B cell (primary cell): ENCODE measurements around the gene PITRM1. TPM values are rescaled to one million over a fixed set of nuclear protein-coding genes. Genes with fewer than 3 reads are reported as not detected.

Experiments
- ATAC-seq: fragments of 200-7000 bp; cut with Tn5 transposase; one replicate; pipeline ENCODE4 v1.10.0; 2021; ENCODE audit warnings: low read depth, mild to moderate bottlenecking, moderate number of reproducible peaks, moderate library complexity
- CTCF ChIA-PET: fragments of 350-600 bp; sonication (Branson Sonifier 250); formaldehyde crosslinking; loops from one replicate; lab custom pipeline; 2021; ENCODE audit warnings: antibody characterized with exemption, inconsistent platforms; lab: Charles Lee
- POLR2A ChIA-PET: fragments of 350-600 bp; sonication (Branson Sonifier 250); formaldehyde crosslinking; loops from one replicate; lab custom pipeline; 2021; ENCODE audit warnings: antibody characterized with exemption; lab: Charles Lee
- DNase-seq: peaks from one replicate; pipeline ENCODE4 v3.0.0; 2013
- H2AFZ ChIP-seq: 2 replicates; pipeline ENCODE4 v1.6.1; 2012; ENCODE audit warnings: mild to moderate bottlenecking, low read depth, low read length; ENCODE audit not compliant: insufficient read depth, poor library complexity, severe bottlenecking
- H3K27ac ChIP-seq, 2 donors: 1 replicate in 1 of 2; 2 replicates in 1 of 2; pipeline ENCODE4 v1.5.1; 2012 to 2013; ENCODE audit warnings: low read length in 2 of 2, mild to moderate bottlenecking in 2 of 2, moderate library complexity in 1 of 2
- H3K27me3 ChIP-seq, 4 experiments: fragments of 200-600 bp in 1 of 4; sonication (generic) in 1 of 4; replicated peaks in 1 of 4; 1 replicate in 2 of 4; 2 replicates in 2 of 4; pipeline versions ENCODE4 v1.6.1 to v1.7.0; 2013 to 2016; ENCODE audit warnings: low read length in 3 of 4, mild to moderate bottlenecking in 2 of 4, mixed read lengths in 1 of 4, moderate library complexity in 1 of 4; ENCODE audit not compliant: insufficient read depth in 4 of 4, control insufficient read depth in 3 of 4; ENCODE audit errors: control extremely low read depth in 1 of 4
- H3K36me3 ChIP-seq, 2 experiments: replicated peaks in 1 of 2; 1 replicate in 1 of 2; 2 replicates in 1 of 2; pipeline versions ENCODE4 v1.6.1 to v1.7.1; 2013; ENCODE audit warnings: low read length in 1 of 2; ENCODE audit not compliant: insufficient read depth in 2 of 2, control insufficient read depth in 1 of 2; ENCODE audit errors: control extremely low read depth in 1 of 2, extremely low read depth in 1 of 2
- H3K4me1 ChIP-seq, 2 donors: fragments of 200-600 bp in 1 of 2; sonication (generic) in 1 of 2; 1 replicate in 1 of 2; 2 replicates in 1 of 2; pipeline versions ENCODE4 v1.5.1 to v1.6.1; 2013 to 2017; ENCODE audit warnings: low read length in 2 of 2; ENCODE audit not compliant: control insufficient read depth in 2 of 2, insufficient read depth in 2 of 2
- H3K4me2 ChIP-seq: replicated peaks from 2 replicates; pipeline ENCODE3; 2012; ENCODE audit warnings: mild to moderate bottlenecking, low read depth, low read length; ENCODE audit not compliant: poor library complexity, severe bottlenecking
- H3K4me3 ChIP-seq, 5 experiments: fragments of 200-600 bp in 1 of 5; sonication (generic) in 1 of 5; 1 replicate in 3 of 5; 2 replicates in 2 of 5; pipeline versions ENCODE4 v1.5.1 to v1.7.0; 2011 to 2016; ENCODE audit warnings: low read length in 4 of 5, mild to moderate bottlenecking in 4 of 5, low read depth in 2 of 5, control low read depth in 1 of 5, moderate library complexity in 1 of 5; ENCODE audit not compliant: insufficient read depth in 1 of 5; ENCODE audit errors: control extremely low read depth in 1 of 5, extremely low read depth in 1 of 5
- H3K79me2 ChIP-seq: fragments of 200-600 bp; sonication (generic); one replicate; pipeline ENCODE4 v1.6.0; 2016; ENCODE audit warnings: low read length; ENCODE audit not compliant: control insufficient read depth, insufficient read depth
- H3K9ac ChIP-seq: fragments of 200-600 bp; sonication (generic); 2 replicates; pipeline ENCODE4 v1.6.1; 2017; ENCODE audit warnings: mild to moderate bottlenecking, low read length, moderate library complexity
- H3K9me3 ChIP-seq, 3 donors: one replicate each; pipeline versions ENCODE4 v1.6.1 to v1.7.1; 2013; ENCODE audit warnings: low read length in 2 of 3; ENCODE audit not compliant: control insufficient read depth in 2 of 3, insufficient read depth in 1 of 3; ENCODE audit errors: control extremely low read depth in 1 of 3
- H4K20me1 ChIP-seq: 2 replicates; pipeline ENCODE4 v1.6.0; 2012; ENCODE audit warnings: mild to moderate bottlenecking, low read length; ENCODE audit not compliant: insufficient read depth, control insufficient read depth, poor library complexity, severe bottlenecking
- H3K27ac Mint-ChIP-seq: one replicate; pipeline ENCODE4 v1.8.0; 2021; ENCODE audit warnings: mixed read lengths
- H3K27me3 Mint-ChIP-seq: one replicate; pipeline ENCODE4 v1.8.0; 2021; ENCODE audit warnings: mixed read lengths
- H3K4me1 Mint-ChIP-seq: one replicate; pipeline ENCODE4 v1.8.0; 2021; ENCODE audit warnings: mixed read lengths
- H3K4me3 Mint-ChIP-seq: one replicate; pipeline ENCODE4 v1.8.0; 2021; ENCODE audit warnings: mixed read lengths
- H3K9me3 Mint-ChIP-seq: one replicate; pipeline ENCODE4 v1.8.0; 2022; ENCODE audit warnings: mixed read lengths; ENCODE audit not compliant: insufficient read depth
- EZH2 ChIP-seq: IDR thresholded peaks from 2 replicates; pipeline ENCODE4 v1.6.1; 2012; ENCODE audit warnings: borderline replicate concordance, low read depth, mild to moderate bottlenecking, moderate library complexity, low read length; ENCODE audit not compliant: insufficient read depth, poor library complexity, severe bottlenecking
- WGBS: methylation state at CpG from one replicate; pipeline ENCODE4 v1.1.5; 2013; ENCODE audit warnings: missing lambda C conversion rate; ENCODE audit not compliant: insufficient coverage; 5-methylcytosine and 5-hydroxymethylcytosine counted together
- intact Hi-C: fragments of 100-400 bp; cut with micrococcal nuclease; formaldehyde crosslinking; loops from one replicate; pipeline ENCODE4 v1.10.0; 2022
- polyA plus RNA-seq: library from polyadenylated mRNA; depleted of rRNA; stranded (reverse); fragments of >200 nt; gene quantifications from 2 replicates; pipeline ENCODE4 v1.2.3, GENCODE V29; 2012
- total RNA-seq, 2 donors: library from RNA; stranded (reverse); fragments of 120-200 nt in 1 of 2; gene quantifications; 1 replicate in 1 of 2; 2 replicates in 1 of 2; pipeline versions ENCODE4 v1.2.3 to v1.2.4, GENCODE V29; 2013 to 2022
- TF ChIP-seq, protein P1 (sequence below): fragments of 200-600 bp; IDR thresholded peaks from one replicate; pipeline ENCODE4 v1.8.0; 2022; ENCODE audit warnings: antibody characterized with exemption, mild to moderate bottlenecking

PITRM1 gene
- total and polyA plus RNA-seq, 2 donors (not counting 1 experiment from before 2014, with no cell fraction given), result 50.7 to 71.1 TPM

DNA sequence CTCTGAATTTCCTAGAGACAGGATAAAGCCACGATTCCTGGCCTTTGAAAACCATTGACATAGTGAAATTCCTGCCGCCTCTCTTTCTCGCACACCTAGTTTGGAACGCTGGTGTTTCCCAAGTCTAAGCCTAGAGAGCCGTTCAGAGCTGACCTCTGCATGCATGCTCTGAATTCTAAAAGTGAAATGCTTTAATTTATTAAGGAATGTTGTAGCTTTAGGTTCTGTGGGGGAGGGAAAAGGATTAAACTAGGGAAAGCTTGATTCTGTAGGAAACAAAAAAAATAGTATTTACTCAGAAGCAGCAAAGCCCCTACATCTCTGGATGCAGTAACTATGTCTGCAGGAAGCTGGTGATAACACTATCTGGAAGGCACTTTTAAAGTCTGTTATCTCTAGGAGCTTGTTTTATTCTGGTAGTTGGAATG, 78.0 kb downstream of the PITRM1 start:
- peaks cover 53% of the 10 kb centered on the region for H3K79me2 ChIP-seq
- H3K4me3 ChIP-seq, result no peak overlapping the region
- H3K4me1 ChIP-seq, result peaks cover 0 to 4% of the 10 kb centered on the region in 2 donors
- no peak overlapping the region for H3K27ac ChIP-seq
- peaks cover 15% of the 10 kb centered on the region for H4K20me1 ChIP-seq
- H3K27me3 Mint-ChIP-seq, result no peaks in the 10 kb centered on the region
- H2AFZ ChIP-seq, result no peak overlapping the region
- H3K4me1 Mint-ChIP-seq, result peaks cover 21% of the 10 kb centered on the region
- ChIA-PET POLR2A (no interaction called here), CTCF (no interaction called here)
- H3K27me3 ChIP-seq, result no peaks in the 10 kb centered on the region
- TF ChIP-seq, protein P1, sequence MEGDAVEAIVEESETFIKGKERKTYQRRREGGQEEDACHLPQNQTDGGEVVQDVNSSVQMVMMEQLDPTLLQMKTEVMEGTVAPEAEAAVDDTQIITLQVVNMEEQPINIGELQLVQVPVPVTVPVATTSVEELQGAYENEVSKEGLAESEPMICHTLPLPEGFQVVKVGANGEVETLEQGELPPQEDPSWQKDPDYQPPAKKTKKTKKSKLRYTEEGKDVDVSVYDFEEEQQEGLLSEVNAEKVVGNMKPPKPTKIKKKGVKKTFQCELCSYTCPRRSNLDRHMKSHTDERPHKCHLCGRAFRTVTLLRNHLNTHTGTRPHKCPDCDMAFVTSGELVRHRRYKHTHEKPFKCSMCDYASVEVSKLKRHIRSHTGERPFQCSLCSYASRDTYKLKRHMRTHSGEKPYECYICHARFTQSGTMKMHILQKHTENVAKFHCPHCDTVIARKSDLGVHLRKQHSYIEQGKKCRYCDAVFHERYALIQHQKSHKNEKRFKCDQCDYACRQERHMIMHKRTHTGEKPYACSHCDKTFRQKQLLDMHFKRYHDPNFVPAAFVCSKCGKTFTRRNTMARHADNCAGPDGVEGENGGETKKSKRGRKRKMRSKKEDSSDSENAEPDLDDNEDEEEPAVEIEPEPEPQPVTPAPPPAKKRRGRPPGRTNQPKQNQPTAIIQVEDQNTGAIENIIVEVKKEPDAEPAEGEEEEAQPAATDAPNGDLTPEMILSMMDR, result no peak
- no peak for TF ChIP-seq EZH2
- H3K9me3 Mint-ChIP-seq, result no peaks in the 10 kb centered on the region
- 97% methylated on average over 3 of the region's 5 CpGs for WGBS
- H3K9ac ChIP-seq, result no peak overlapping the region
- DNase-seq (no peak), ATAC-seq (no peak)
- H3K36me3 ChIP-seq, result peaks cover 0 to 19% of the 10 kb centered on the region in 2 experiments
- no peak overlapping the region for H3K27ac Mint-ChIP-seq
- intact Hi-C loops, result no loop called here
- no peaks in the 10 kb centered on the region for H3K9me3 ChIP-seq
- H3K4me3 Mint-ChIP-seq, result no peak overlapping the region
- no peak overlapping the region for H3K4me2 ChIP-seq

DNA sequence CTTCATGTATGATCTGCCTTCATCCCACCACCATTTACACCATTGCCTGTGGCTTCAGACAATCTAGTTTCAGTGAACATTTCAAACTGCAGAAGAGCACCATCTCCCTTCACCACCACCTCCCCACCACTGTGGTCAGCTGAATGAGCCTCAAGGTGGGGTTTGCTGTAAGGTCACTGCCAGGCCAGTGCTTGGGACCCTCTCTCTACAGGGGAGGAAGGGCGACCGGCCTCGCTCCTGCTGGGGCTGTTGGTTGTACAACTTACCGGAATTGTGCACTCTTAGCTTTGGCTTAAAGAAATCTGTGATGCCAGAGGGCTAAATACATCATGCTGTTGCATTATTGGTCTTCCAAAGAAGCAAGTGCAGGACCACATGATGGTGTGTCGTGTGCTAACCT, 78.6 kb downstream of the PITRM1 start:
- Histone ChIP-seq H3K36me3 (peaks cover 0 to 12% of the 10 kb centered on the region in 2 experiments), H3K27ac (no peak overlapping the region), H3K9ac (no peak overlapping the region), H3K27me3 (no peaks in the 10 kb centered on the region), H3K4me3 (no peak overlapping the region), H2AFZ (no peak overlapping the region), H3K79me2 (peaks cover 57% of the 10 kb centered on the region), H3K9me3 (no peaks in the 10 kb centered on the region), H3K4me2 (no peak overlapping the region), H4K20me1 (peaks cover 17% of the 10 kb centered on the region), H3K4me1 (peaks cover 0 to 4% of the 10 kb centered on the region in 2 donors)
- ATAC-seq (no peak), DNase-seq (no peak)
- Mint-ChIP-seq H3K27ac (no peak overlapping the region), H3K27me3 (no peaks in the 10 kb centered on the region), H3K9me3 (no peaks in the 10 kb centered on the region), H3K4me1 (peaks cover 21% of the 10 kb centered on the region), H3K4me3 (no peak overlapping the region)
- POLR2A ChIA-PET, result no interaction called here
- WGBS, result 100% methylated on average over 2 of the region's 5 CpGs
- no peak for TF ChIP-seq EZH2
- TF ChIP-seq, protein P1, result no peak
- CTCF ChIA-PET, result no interaction called here
- intact Hi-C loops, result no loop called here
